Measurements from ENCODE around the gene LGR5.

The LGR5 gene

GRCh38 chr12:71438670-71439361, 782 bp upstream of the LGR5 start:
- DNase-seq: peak; percentile 65

- DNase-seq: peak; percentile 73
Measured at GRCh38 chr12:71439362-71439612, 311 bp upstream of the LGR5 start.

- DNase-seq: no peak
Measured at GRCh38 chr12:71440345-71440762, 756 bp downstream of the LGR5 start.

DNA sequence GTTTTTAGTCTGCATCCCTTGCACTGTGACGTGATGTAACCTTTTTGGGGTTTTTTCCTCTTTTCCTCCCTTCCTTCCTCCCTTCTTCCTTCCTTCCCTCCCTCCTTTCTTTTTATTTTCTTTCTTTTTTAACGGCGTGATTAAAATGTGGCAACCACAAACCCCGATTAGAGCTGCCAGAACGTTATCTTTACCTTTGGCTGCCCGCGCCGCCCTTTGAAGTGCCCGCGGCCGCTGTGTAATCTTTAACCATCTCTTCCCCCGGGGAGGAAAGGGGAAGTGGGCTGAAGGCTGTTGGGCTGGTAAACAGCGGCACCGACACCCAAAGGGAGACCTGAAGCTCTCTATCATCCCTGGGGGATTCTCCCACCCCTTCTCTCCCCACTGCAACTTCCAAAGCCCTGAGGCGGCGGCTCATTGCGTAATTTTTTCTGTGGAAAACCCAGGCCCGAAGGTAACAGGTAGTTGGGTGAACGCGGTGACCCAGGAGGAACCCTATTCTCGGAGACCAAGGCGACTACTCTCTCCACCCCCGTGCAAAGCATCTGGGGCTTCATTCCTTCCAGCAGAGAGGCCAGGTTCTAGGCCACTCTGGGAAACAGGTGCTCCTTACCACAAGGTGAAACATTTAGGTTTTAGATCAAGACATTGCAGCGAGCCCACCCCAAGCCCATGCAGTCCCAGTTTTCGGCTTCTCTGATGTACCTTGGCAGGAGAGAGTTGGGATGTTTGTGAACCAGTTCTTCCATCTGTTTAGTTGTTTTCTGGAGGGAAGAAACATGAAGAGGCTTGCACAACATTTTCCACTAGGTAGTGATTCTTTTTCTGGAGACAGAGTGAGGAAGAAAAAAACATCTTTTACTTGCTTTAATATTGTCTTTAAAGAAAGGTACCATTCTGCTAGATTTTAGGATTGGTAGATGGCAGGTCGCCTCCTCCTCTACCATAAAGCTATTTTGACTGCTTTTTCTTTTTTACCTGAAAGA, 1.5 kb downstream of the LGR5 start:
- peak; percentile 58 for DNase-seq

- DNase-seq: no peak
Measured at GRCh38 chr12:71441836-71442566, 2.4 kb downstream of the LGR5 start.

DNA sequence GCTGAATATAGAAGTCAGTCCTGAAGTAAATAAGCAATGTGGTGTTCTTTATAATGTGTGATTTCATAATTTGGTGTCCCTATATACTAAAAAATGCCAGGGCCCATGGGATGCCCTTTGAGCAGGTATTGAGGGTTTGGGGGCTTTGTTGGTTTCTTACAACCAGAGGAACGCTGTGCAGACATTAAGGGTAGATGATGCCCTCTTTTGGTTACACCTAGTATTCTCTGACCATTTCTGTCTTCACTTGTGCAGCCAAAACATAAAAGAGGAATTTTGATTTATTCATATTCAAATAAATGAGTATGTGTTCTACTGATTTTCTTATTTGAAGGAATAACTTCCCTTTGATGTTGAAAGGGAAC, 3.0 kb downstream of the LGR5 start:
- DNase-seq: no peak

GRCh38 chr12:71445071-71445470, 5.5 kb downstream of the LGR5 start:
- no peak for DNase-seq

DNA sequence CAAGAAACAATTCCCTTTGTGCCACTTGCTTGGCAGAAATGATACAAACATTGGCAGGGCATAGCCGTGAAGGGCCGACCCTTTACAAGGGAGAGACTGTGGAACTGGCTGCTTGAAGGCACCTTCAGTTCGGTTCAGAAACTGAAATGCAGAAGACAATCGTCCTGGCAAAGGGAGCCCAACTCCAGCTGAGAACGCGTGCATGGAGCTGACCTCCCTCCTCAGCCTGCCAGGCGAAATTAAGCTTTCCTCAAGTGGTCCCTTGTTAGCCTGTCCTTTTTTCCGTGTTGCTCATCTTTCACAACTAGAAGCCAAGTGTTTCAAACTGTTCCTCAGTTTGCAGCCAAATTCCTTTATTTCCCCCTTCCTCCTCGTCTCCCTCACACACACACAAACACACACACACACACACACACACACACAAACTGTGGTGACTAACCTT, 8.1 kb downstream of the LGR5 start:
- no peak for DNase-seq

DNA sequence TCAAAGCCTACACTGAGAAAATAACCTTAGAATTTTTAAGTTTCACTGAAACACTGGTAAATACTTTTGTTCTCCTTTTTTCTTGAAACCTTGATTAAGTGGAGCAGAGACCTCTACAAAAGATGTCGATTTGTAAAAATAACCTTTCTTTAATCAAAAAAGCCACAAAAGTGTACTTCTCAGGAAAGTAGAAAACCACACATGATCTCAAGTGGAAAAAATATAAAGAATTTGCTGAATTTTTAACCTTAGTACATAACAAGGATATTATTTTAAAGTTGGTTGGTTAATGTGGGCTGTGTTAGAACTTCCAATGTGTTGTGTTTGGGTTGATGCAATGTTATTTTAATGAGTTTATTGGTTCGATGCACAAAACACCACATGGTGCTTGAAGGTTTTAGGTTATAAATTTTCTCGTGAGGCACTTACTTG, 8.6 kb downstream of the LGR5 start:
- DNase-seq: no peak

DNA sequence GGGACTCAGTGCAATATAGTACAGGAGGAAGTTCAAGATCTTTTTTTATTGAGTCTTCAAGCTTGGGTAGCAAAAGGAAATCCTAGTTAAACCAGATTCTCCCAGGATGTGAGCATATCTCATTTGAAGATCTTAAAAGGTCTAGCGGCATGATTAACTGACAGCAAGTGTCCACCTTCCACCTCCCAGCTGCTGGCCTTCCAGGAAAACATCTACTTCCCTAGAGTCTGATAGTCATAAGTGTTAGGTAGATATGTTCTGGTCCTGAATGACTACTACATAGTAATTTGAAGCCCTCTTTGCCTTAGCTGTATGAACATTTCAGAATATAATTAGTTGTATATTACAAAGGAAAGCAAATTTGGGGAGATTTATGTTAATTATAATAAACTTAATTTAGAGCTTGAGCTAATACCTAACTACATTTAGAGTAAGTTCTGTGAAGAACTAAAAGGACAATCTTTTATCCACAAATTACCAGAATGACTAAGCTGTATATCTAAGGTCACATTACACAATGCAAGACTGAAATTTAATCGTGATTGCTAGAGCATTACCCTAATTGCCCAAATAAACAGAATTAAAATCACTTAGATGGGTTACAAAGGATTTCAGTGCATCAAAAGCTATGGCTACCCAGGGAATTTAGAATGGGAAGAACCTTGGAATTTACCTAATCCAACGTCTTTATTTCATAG, 9.9 kb downstream of the LGR5 start:
- DNase-seq: no peak

DNA sequence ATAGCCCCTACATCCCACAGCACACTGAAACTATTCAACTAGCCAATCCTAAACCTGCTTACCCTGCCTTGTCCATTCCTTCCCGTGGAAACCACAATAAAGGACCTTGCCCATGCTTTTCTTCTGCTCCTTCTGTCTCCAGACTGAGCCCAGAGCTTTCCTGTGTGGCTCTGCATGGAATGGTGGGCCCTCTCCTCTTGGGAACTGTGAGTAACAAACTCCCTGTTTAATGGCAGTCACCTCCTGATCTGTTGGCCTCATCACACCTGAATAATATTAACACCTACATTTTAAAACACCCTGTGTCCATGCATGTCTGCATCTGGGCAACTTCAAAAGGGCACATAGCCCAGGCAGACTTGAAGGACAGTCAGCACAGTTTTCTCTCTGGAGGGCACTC, 12.4 kb downstream of the LGR5 start:
- no peak for DNase-seq

DNA sequence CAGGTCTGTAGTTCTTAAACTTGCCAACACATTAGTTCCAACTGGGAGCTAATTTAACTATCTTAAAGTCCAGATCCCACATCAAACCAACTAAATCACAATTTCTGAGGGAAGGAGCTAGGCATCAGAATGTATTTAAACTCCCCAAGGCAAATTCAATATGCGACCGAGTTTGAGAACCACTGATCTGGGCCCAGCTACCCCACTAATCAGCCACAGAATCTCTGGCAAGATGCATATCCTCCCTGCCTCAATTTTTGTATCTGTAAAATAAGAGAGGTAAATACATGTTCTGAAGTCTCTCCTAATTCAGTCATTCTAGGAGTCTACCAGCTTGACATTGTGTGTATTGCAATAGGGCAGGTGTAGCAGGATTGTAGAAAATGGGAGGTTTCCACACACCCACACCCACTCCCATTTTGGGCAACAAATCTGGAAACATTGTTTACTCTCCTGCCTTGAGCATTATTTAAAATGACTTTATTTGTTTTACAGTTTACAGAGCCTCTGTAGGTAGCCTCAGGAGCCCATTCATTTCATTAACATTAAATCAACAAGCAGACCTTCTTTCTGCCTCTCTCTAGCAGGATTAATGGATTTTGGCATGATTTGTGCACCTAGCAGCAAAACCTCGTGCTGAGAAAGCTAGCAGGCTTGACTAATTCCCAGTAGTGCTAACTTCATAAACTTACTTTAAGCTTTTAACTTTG, 15.6 kb downstream of the LGR5 start:
- no peak for DNase-seq

GRCh38 chr12:71456316-71456715, 16.7 kb downstream of the LGR5 start:
- no peak for DNase-seq

GRCh38 chr12:71456990-71457389, 17.4 kb downstream of the LGR5 start:
- DNase-seq: no peak

DNA sequence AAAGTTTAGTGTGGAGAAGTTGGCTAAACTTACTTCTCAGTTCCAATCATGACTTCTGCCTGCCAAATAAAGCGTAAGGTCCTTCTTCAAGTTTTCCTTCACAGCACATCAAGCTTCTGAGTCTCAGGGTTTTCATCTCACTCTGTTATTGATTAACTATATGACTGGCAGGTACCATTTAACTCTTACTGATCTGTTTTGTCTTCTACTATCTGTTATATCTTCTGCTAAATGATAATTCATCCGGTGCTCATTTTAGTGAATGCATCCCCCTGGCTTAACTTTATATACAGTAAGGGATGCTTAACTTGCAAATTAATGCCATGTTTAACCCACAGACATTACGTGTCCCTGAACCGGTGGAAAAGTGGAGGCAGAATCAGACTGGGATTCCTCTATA, 20.7 kb downstream of the LGR5 start:
- no peak for DNase-seq

DNA sequence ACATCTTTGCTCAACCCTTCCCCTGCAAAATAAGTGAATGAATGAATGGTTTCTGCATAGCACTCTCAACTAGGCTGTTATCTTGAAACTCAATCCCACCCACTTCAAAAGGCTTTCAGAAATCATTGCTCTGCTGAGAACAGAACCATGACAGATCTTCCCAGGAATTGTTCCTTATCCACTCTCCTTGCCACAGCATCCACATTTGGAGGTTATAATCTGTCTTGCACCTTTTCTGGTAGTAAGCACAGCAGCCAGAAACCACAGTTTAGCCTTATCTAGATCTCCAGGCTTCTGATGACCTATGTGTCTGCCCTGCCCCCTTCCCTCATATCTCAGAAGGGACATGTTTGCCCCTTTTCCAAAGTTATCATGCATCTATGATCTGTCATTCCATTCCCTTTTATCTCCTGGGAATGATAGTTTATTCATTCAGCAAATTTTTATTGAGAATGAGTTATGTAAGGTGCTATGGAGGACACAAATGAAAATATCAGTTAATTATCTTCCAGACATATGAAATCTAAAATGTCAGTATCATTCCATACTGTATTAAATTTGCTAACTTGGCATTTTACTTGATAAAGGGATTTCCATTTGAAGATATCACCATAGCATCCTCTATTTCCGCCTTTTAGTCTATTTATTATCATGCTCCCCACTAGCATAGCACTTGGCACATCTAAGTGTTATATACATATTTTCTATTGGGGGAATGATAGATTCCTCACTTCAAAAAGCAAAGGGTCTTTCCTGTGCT, 21.4 kb downstream of the LGR5 start:
- DNase-seq: no peak

DNA sequence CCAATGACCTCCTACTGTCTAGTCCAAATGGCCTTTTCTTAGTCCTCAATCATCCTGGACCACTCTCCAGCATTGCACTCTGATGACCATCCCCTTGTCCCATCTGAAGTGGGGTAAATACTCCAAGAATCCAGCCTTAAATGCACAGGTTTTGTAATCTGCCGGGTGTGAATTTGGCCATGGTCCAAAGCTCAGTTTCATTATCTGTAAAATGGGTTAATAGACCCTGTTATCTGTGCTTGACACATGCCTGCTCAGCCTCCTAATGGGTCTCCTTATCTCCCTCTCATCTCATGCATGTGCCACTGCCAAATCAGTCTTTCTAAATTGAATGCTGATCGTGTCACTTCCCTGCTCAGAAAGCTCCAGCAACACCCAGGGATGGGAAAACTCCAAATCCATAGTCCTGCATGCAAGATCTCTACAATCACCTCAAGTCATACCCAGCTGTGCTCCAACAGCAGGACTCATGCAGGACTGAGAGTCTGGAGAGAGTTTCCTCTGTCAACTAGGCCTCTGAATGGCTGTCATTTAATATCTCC, 22.3 kb downstream of the LGR5 start:
- no peak for DNase-seq

GRCh38 chr12:71465796-71466195, 26.2 kb downstream of the LGR5 start:
- no peak for DNase-seq

DNA sequence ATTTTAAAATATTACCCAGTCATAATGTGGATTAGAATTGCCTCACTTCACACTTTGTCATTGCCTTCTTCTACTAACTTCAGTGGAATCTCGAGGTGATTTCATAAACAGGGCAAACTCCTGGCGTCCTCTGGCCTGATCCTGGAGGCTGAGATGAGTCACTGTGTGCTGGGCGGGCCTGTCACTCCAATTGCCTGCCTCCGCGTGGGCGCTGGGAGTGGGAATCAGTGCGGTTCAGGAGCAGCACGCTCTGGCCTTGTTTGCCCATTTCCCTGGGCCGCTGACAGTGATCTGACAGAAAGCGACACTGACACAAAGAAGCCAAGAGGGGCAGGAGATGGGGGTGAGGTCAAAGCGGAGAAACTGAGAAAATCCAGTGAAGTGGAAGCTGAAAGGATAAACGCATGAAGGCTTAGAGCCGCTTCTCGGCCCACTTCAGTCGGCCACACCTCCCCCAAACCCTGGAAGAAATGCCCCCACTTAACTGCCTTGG, 29.7 kb downstream of the LGR5 start:
- DNase-seq: no peak

DNA sequence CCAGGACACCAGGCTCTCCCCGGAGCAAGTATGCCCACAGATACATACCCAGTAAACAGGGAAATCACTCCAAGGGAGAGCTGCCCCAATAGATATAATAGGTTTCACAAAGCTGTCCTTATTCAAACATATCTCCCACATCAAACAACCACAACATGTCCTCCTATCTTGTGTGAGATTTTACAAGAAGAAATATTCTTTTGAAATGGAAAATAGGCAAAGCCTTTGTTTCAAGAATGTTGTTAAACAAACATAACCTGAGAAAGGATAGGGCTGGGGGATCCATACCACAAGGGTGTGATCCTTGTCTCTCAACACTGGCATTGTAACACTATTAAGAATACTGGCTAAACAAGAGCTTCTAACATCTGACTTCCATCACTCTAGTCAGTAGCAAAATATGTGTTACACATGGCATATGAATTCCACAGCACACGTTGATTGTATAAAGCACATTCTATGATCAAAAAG, 32.9 kb downstream of the LGR5 start:
- no peak for DNase-seq
